ENCODE data around the gene MYCBP.

Gene MYCBP

GRCh38 chr1:38885092-38885491 is 11.9 kb upstream of the MYCBP start:
- Mint-ChIP-seq H3K36me3 (ENCODE audit: low read depth) (no peaks in the 10 kb centered on the region), H3K27ac (no peak overlapping the region), H3K4me1 (no peaks in the 10 kb centered on the region)

GRCh38 chr1:38881487-38881886 is 8.3 kb upstream of the MYCBP start, which contains the start of gene GJA9:
Gene GJA9, minus strand, starts transcription at chr1:38881587. Its CDS starts 5,489 bp downstream, at chr1:38876098.
- H3K4me1 Mint-ChIP-seq = no peaks in the 10 kb centered on the region

More at GRCh38 chr1:38885092-38885491, 11.9 kb upstream of the MYCBP start:
- no peak overlapping the region for H3K4me3 Mint-ChIP-seq
- H3K27me3 Mint-ChIP-seq (ENCODE audit: low read depth) = no peaks in the 10 kb centered on the region
- no peaks in the 10 kb centered on the region for H3K9me3 Mint-ChIP-seq
- no peak for TF ChIP-seq CTCF (IDR thresholded peaks at IDR 0.05; ENCODE audit: unreplicated experiment in 3 of 3)

GRCh38 chr1:38875811-38876210 is 2.7 kb upstream of the MYCBP start:
- H3K27me3 Mint-ChIP-seq (ENCODE audit: low read depth) = no peaks in the 10 kb centered on the region
- no peak for TF ChIP-seq CTCF (IDR thresholded peaks at IDR 0.05; ENCODE audit: unreplicated experiment in 3 of 3)

More at GRCh38 chr1:38881487-38881886, 8.3 kb upstream of the MYCBP start, which contains the start of gene GJA9:
- Mint-ChIP-seq H3K27ac (no peak within 1 kb of the TSS), H3K36me3 (ENCODE audit: low read depth) (no peaks in the 10 kb centered on the region), H3K27me3 (ENCODE audit: low read depth) (no peaks in the 10 kb centered on the region), H3K4me3 (no peak within 1 kb of the TSS), H3K9me3 (no peaks in the 10 kb centered on the region)
- no peak for TF ChIP-seq CTCF (IDR thresholded peaks at IDR 0.05; ENCODE audit: unreplicated experiment in 3 of 3)

GRCh38 chr1:38872401-38873026 is 634 bp downstream of the MYCBP start:
- H3K36me3 Mint-ChIP-seq (ENCODE audit: low read depth) = peaks cover 9% of the 10 kb centered on the region
- H3K27me3 Mint-ChIP-seq (ENCODE audit: low read depth) = no peaks in the 10 kb centered on the region
- no peaks in the 10 kb centered on the region for H3K9me3 Mint-ChIP-seq
- peak overlapping the region in 1 of 3 experiments; percentile 20 for H3K27ac Mint-ChIP-seq
- no peak for TF ChIP-seq CTCF (IDR thresholded peaks at IDR 0.05; ENCODE audit: unreplicated experiment in 3 of 3)
- H3K4me3 Mint-ChIP-seq = peak overlapping the region; percentile 95 to 97 (median 95)
- peaks cover 21% of the 10 kb centered on the region for H3K4me1 Mint-ChIP-seq

More at GRCh38 chr1:38875811-38876210, 2.7 kb upstream of the MYCBP start:
- H3K36me3 Mint-ChIP-seq (ENCODE audit: low read depth) = no peaks in the 10 kb centered on the region
- peak overlapping the region; percentile 22 to 68 (median 53) for H3K4me3 Mint-ChIP-seq
- no peaks in the 10 kb centered on the region for H3K9me3 Mint-ChIP-seq
- H3K27ac Mint-ChIP-seq = no peak overlapping the region
- peaks cover 21% of the 10 kb centered on the region for H3K4me1 Mint-ChIP-seq

GRCh38 chr1:38870996-38871395 is 2.2 kb downstream of the MYCBP start:
- peaks cover 21% of the 10 kb centered on the region for H3K4me1 Mint-ChIP-seq
- no peak overlapping the region for H3K27ac Mint-ChIP-seq
- peaks cover 9% of the 10 kb centered on the region for H3K36me3 Mint-ChIP-seq (ENCODE audit: low read depth)
- no peaks in the 10 kb centered on the region for H3K27me3 Mint-ChIP-seq (ENCODE audit: low read depth)
- no peak for TF ChIP-seq CTCF (IDR thresholded peaks at IDR 0.05; ENCODE audit: unreplicated experiment in 3 of 3)
- peak overlapping the region; percentile 19 to 95 (median 28) for H3K4me3 Mint-ChIP-seq
- no peaks in the 10 kb centered on the region for H3K9me3 Mint-ChIP-seq

- H3K36me3 Mint-ChIP-seq (ENCODE audit: low read depth) = peaks cover 16% of the 10 kb centered on the region
- TF ChIP-seq CTCF (IDR thresholded peaks at IDR 0.05; ENCODE audit: unreplicated experiment in 3 of 3) = no peak
- no peaks in the 10 kb centered on the region for H3K9me3 Mint-ChIP-seq
- H3K4me1 Mint-ChIP-seq = peaks cover 16% of the 10 kb centered on the region
- no peaks in the 10 kb centered on the region for H3K27me3 Mint-ChIP-seq (ENCODE audit: low read depth)
- H3K4me3 Mint-ChIP-seq = no peak overlapping the region
- H3K27ac Mint-ChIP-seq = no peak overlapping the region
These were observed 5.9 kb downstream of the MYCBP start for GRCh38 chr1:38867208-38867607.

All from nephron (organoid).